Subcutaneous adipose tissue (tissue), 4 donors: ENCODE results near the gene SH3RF2. TPM values are rescaled to one million over a fixed set of nuclear protein-coding genes. Genes with fewer than 3 reads are reported as not detected.

Experiments used
- total RNA-seq, 4 donors: library from RNA; depleted of rRNA; stranded (reverse); fragments of >200 nt; gene quantifications; one replicate each; pipeline ENCODE4 v1.1.0, GENCODE V29; 2016
- TF ChIP-seq, protein P1 (sequence below): fragments of 450-650 bp; IDR thresholded peaks from one replicate; pipeline ENCODE4 v1.5.1; 2016; ENCODE audit warnings: low read depth, mild to moderate bottlenecking, control low read depth, antibody characterized with exemption, moderate library complexity

The SH3RF2 gene
- total RNA-seq, 4 donors from 2014 or later, result 0.33 to 5.3 (median 3.0) TPM

- TF ChIP-seq, protein P1, sequence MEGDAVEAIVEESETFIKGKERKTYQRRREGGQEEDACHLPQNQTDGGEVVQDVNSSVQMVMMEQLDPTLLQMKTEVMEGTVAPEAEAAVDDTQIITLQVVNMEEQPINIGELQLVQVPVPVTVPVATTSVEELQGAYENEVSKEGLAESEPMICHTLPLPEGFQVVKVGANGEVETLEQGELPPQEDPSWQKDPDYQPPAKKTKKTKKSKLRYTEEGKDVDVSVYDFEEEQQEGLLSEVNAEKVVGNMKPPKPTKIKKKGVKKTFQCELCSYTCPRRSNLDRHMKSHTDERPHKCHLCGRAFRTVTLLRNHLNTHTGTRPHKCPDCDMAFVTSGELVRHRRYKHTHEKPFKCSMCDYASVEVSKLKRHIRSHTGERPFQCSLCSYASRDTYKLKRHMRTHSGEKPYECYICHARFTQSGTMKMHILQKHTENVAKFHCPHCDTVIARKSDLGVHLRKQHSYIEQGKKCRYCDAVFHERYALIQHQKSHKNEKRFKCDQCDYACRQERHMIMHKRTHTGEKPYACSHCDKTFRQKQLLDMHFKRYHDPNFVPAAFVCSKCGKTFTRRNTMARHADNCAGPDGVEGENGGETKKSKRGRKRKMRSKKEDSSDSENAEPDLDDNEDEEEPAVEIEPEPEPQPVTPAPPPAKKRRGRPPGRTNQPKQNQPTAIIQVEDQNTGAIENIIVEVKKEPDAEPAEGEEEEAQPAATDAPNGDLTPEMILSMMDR, result no peak
Observed at GRCh38 chr5:146084376-146084775, 148.0 kb downstream of the SH3RF2 start.

- TF ChIP-seq, protein P1, result no peak
Observed at GRCh38 chr5:146088098-146088497, 151.7 kb downstream of the SH3RF2 start.

- TF ChIP-seq, protein P1, result no peak
Observed at GRCh38 chr5:146089287-146089686, 152.9 kb downstream of the SH3RF2 start.

GRCh38 chr5:146091881-146092280 lies 155.5 kb downstream of the SH3RF2 start:
- TF ChIP-seq, protein P1, result no peak

DNA sequence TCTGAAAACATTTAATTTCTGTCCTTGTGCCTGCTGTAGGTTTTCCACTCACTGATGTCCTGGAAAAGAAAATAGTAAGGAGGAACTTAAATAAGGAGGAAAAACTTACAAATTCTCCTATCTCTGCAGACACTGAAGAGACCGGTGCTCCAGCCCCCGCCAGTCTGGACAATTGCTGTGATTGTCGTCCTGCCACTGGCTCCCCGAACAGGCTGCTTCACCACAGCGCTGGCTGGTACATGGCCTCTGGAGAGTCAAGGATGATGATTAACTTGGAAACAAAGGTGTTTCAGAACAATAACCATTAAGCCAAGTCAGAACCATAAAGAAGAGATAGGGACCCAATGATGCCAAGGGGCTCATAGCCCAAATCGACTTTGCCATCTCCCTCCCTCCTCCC lies 161.7 kb downstream of the SH3RF2 start:
- TF ChIP-seq, protein P1, result no peak

DNA sequence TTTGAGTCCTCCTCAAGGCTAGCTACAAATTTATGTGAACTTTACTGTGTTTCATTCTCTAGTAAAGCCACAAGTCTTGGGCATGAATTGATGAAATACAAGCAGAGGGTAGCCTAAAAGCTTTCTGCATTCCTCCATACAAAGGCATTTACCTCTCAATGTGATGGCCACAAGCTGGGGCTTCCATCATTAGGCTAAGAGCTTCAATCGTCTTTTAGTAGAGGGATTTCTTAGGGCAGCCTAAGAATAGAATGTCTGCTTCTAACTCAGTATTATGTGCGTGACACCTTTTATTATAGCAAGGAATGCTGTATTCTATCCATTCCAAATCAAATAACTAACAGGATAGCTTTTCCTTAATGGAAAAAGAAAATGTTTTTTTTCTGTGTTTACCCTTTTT lies 165.3 kb downstream of the SH3RF2 start:
- TF ChIP-seq, protein P1, result no peak

DNA sequence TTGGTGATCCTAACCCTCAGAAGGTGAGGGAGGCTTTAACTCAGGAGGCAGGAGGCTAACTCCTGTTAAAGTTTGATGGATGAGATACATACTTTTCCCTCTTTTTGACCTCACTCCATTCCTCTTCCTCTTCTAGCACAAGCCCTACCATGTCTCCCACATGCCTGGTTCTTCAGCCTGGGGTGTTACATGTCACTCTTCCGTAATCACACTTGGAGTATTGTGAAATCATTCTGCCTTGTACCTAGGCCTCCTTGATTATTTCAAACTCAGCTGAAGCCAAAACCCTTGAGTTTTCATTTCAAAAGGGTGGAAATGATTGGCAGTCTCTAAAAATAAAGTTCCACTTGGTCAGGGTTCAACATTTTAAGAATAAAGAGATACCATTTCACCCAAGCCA lies 167.2 kb downstream of the SH3RF2 start:
- TF ChIP-seq, protein P1, result no peak
